ENCODE data around the gene MGAT4D.
"Not testable (repeated sequence)": the region's sequence is repeated elsewhere in the genome, so short reads cannot be mapped to it uniquely, and the experiment has no call there.

MGAT4D gene

DNA sequence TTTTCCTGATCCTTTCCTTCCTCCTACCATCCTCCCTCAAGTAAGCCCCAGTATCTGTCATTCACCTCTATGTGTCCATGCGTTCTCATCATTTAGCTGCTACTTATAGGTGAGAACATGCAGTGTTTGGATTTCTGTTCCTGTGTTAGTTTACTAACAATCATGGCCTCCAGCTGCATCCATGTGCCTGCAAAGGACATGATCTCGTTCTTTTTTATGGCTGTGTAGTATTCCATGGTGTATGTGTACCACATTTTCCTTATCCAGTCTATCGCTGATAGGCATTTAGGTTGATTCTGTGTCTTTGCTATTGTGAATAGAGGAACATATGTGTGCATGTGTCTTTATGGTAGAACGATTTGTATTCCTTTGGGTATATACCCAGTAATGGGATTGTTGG is 53.7 kb downstream of the MGAT4D start:
- in situ Hi-C loops (cut with MboI; ENCODE audit: low sequenced_read_pairs): not testable (repeated sequence)

DNA sequence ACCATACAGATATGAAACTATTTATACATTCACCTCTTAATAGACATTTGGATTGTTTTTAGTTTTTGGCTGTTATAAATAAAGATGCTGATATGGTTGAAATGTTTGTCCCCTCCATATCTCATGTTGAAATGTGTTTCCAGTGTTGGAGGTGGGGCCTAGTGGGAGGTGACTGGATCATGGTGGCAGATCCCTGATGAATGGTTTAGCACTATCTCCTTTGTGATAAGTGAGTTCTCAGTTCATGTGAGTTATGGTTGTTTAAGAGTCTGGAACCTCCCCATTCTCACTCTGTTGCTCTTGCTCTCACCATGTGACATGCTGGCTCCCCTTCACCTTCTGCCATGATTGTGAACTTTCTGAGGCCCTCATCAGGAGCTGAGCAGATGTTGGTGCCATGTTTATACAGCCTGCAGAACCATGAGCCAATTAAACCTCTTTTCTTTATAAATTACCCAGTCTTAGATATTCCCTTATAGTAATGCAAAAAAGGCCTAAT is 58.4 kb downstream of the MGAT4D start:
- in situ Hi-C loops (cut with MboI; ENCODE audit: low sequenced_read_pairs): no loop called here

GRCh38 chr4:140427919-140428471 is 70.1 kb downstream of the MGAT4D start:
- in situ Hi-C loops (cut with MboI; ENCODE audit: low sequenced_read_pairs): no loop called here

DNA sequence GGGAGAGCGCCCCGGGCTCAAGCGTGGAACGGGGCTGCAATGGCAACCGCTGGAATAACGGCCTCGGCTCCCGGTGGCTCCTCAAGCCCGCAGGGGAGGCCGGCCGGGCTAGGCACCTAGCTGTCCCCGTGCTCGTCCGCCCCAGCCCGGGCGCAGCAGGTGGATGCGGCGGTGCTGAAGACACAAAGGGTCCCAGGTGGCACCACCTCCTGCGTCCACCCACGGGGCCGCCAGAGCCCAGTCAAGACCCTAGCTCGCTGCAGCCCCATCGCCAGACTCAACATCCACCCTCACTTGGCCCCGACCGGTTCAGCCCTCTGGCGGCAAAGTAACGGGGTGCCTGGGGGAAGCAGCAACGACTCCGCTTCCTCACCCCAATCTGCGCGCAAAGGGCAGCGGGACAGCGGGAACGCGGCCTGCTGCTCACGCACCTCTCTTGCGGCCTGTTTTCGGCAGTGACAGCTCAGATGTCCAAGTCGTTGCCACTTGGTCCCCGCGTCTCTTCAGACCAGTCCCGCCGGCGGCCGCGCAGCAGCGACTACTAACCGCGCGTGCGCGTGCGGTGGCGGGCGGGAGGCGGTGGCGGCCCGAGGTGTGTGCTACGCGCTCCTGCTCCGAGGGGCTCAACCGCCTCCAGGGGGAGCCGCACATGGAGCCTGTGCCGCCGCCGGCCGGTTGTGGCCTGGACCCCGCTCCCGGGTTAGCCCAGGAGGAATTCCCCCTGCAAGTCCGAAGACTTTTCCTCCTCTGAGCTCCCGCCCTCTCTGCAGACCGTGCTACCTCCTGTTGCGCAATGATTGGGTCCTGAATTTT is 70.8 kb downstream of the MGAT4D start, which contains the start of gene CLGN:
CLGN (minus strand) TSS at position 543 of the 813 bp plus-strand sequence. CDS start 14,570 bp downstream, outside the sequence.
- in situ Hi-C loops (cut with MboI; ENCODE audit: low sequenced_read_pairs): no loop called here

GRCh38 chr4:140426610-140427105 is 71.4 kb downstream of the MGAT4D start:
- in situ Hi-C loops (cut with MboI; ENCODE audit: low sequenced_read_pairs): no loop called here

DNA sequence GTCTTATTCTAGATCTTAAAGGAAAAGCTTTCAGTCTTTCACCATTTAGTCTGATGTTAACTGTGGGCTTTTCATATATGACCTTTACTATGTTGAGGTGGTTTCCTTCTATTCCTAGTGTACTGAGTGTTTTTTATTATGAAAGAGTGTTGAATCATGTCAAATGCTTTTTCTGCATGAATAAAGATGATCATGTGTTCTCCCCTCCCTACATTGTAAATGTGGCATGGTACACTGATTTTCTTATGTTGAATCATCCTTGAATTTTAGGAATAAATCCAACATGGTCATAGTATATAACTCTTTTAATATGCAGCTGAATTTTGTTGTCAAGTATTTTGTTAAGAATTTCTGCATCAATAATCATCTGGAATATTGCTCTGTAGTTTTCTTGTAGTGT is 75.0 kb downstream of the MGAT4D start:
- in situ Hi-C loops (cut with MboI; ENCODE audit: low sequenced_read_pairs): no loop called here

- in situ Hi-C loops (cut with MboI; ENCODE audit: low sequenced_read_pairs): not testable (repeated sequence)
These were observed 84.7 kb downstream of the MGAT4D start for GRCh38 chr4:140413130-140413969.

GRCh38 chr4:140408974-140409373 is 89.1 kb downstream of the MGAT4D start:
- in situ Hi-C loops (cut with MboI; ENCODE audit: low sequenced_read_pairs): no loop called here

GRCh38 chr4:140406292-140406691 is 91.8 kb downstream of the MGAT4D start:
- in situ Hi-C loops (cut with MboI; ENCODE audit: low sequenced_read_pairs): no loop called here

DNA sequence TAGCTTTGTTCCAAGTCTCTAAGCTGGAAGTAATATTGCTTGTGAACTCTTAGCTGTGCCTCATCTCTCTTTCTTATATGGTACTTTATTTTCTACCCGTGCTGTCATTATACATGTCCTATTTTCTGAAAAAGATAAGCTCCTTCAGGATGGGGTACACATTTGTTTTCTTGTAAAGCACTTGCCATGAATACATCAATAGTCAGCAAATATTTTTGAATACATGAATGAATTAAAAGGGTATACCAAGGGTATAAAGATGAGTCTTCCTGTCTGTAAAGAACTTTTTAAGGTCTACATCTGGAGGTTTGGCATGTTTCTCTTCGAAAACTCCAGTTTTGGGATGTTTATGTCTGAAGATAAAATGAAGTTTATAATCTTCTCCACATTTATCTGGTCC is 98.0 kb downstream of the MGAT4D start:
- in situ Hi-C loops (cut with MboI; ENCODE audit: low sequenced_read_pairs): no loop called here

GRCh38 chr4:140395668-140396067 is 102.4 kb downstream of the MGAT4D start:
- in situ Hi-C loops (cut with MboI; ENCODE audit: low sequenced_read_pairs): no loop called here

All from HL-60/S4 treated with retinoic acid at 250 ng/mL for 4 days and 3 days (cell line).